Immature natural killer cell (primary cell): ENCODE measurements around the gene EIF4E. TPM values are rescaled to one million over a fixed set of nuclear protein-coding genes. Genes with fewer than 3 reads are reported as not detected.

Experiments used
- DNase-seq, 3 donors: peaks; one replicate each; pipeline ENCODE4 v3.0.0; 2022; ENCODE audit warnings: mixed read lengths in 1 of 3
- H3K27ac Mint-ChIP-seq, 6 donors: one replicate each; pipeline ENCODE4 v1.8.0; 2020; ENCODE audit warnings: mixed read lengths in 6 of 6, mild to moderate bottlenecking in 5 of 6, inconsistent platforms in 4 of 6, moderate library complexity in 3 of 6
- H3K27me3 Mint-ChIP-seq, 3 donors: one replicate each; pipeline ENCODE4 v1.8.0; 2020 to 2021; ENCODE audit warnings: low read depth in 3 of 3, mild to moderate bottlenecking in 3 of 3, mixed read lengths in 3 of 3, moderate library complexity in 3 of 3, inconsistent platforms in 1 of 3
- H3K36me3 Mint-ChIP-seq, 3 donors: one replicate each; pipeline ENCODE4 v1.8.0; 2020; ENCODE audit warnings: mixed read lengths in 3 of 3, inconsistent platforms in 2 of 3, mild to moderate bottlenecking in 2 of 3
- H3K4me1 Mint-ChIP-seq, 2 donors: one replicate each; pipeline ENCODE4 v1.8.0; 2020; ENCODE audit warnings: inconsistent platforms in 2 of 2, mild to moderate bottlenecking in 2 of 2, mixed read lengths in 2 of 2, moderate library complexity in 1 of 2
- H3K4me3 Mint-ChIP-seq, 5 donors: one replicate each; pipeline ENCODE4 v1.8.0; 2020; ENCODE audit warnings: mild to moderate bottlenecking in 5 of 5, mixed read lengths in 5 of 5, inconsistent platforms in 3 of 5, moderate library complexity in 3 of 5
- H3K9me3 Mint-ChIP-seq, 6 donors: one replicate each; pipeline ENCODE4 v1.8.0; 2020; ENCODE audit warnings: mild to moderate bottlenecking in 6 of 6, mixed read lengths in 6 of 6, inconsistent platforms in 4 of 6, moderate library complexity in 3 of 6
- polyA plus RNA-seq, 3 donors: library from polyadenylated mRNA; unstranded; fragments of 300-500 nt; fragmentation: Illumina TruSeq; gene quantifications; one replicate each; pipeline ENCODE4 v1.2.3, GENCODE V29; 2021

EIF4E gene
- polyA plus RNA-seq, result 10 to 100 TPM; 43.8 to 95.0 (median 69.4) TPM

- Mint-ChIP-seq H3K4me1 (peaks cover 42 to 49% of the 10 kb centered on the region in 2 donors), H3K27me3 (peaks cover 17 to 23% (median 20%) of the 10 kb centered on the region in 3 donors)
Measured at GRCh38 chr4:98928505-98929340, at the start of gene EIF4E. Gene EIF4E (minus strand): TSS chr4:98929133. CDS start chr4:98929112, 21 bp downstream.

DNA sequence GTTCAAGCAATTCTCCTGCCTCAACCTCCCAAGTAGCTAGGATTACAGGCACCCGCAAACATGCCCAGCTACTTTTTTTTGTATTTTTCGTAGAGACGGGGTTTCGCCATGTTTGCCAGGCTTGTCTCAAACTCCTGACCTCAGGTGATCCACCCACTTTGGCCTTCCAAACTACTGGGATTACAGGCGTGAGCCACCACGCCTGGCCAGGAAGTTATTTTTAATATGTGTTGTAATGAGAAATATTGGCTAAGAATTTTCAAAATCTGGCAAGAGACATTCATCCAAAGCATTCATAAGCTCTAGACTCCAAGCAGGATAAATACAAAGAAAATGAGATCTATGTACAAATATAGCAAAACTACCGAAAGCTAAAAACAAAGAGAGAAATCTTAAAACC, 48.6 kb upstream of the EIF4E start:
- Mint-ChIP-seq H3K4me1 (no peaks in the 10 kb centered on the region), H3K36me3 (no peaks in the 10 kb centered on the region), H3K27me3 (peaks cover 3 to 12% (median 7%) of the 10 kb centered on the region in 3 donors), H3K27ac (no peak overlapping the region), H3K9me3 (no peaks in the 10 kb centered on the region), H3K4me3 (no peak overlapping the region)
- DNase-seq, result no peak

More at GRCh38 chr4:98928505-98929340, at the start of gene EIF4E:
- H3K9me3 Mint-ChIP-seq, result no peaks in the 10 kb centered on the region
- peak within 1 kb of the TSS; percentile 92 to 100 (median 95) for H3K4me3 Mint-ChIP-seq
- no peaks in the 10 kb centered on the region for H3K36me3 Mint-ChIP-seq
- peak within 1 kb of the TSS; percentile 91 to 98 (median 94) for H3K27ac Mint-ChIP-seq
- peak; percentile 96 for DNase-seq

DNA sequence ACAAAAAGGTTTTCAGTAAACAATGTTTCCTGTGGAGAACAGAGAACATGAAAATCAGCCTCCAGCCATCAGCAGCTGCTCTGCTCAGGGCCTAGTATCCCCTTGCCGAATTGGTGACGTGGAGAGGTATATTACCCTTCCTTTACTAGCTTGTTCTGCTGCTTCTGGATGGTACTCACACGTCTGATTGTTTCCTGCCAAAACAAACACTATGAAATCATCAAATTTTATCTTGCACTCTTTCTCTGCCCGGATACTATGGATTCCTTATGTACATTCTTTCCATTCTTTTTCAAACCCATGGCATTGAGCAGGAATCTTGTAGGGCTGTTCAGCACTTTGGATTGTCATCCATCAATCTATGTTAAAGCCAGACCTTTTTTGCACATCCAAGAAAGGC, 47.8 kb upstream of the EIF4E start:
- H3K9me3 Mint-ChIP-seq, result no peaks in the 10 kb centered on the region
- DNase-seq, result no peak
- no peaks in the 10 kb centered on the region for H3K36me3 Mint-ChIP-seq
- H3K4me1 Mint-ChIP-seq, result no peaks in the 10 kb centered on the region
- H3K27ac Mint-ChIP-seq, result no peak overlapping the region
- H3K4me3 Mint-ChIP-seq, result no peak overlapping the region
- peaks cover 3 to 12% (median 7%) of the 10 kb centered on the region in 3 donors for H3K27me3 Mint-ChIP-seq

- H3K4me1 Mint-ChIP-seq, result no peaks in the 10 kb centered on the region
- no peaks in the 10 kb centered on the region for H3K36me3 Mint-ChIP-seq
- no peak overlapping the region for H3K4me3 Mint-ChIP-seq
- no peak overlapping the region for H3K27ac Mint-ChIP-seq
- no peaks in the 10 kb centered on the region for H3K9me3 Mint-ChIP-seq
- DNase-seq, result no peak
- peaks cover 0 to 17% (median 7%) of the 10 kb centered on the region in 3 donors for H3K27me3 Mint-ChIP-seq
Measured at GRCh38 chr4:98969878-98970785, 41.2 kb upstream of the EIF4E start.

DNA sequence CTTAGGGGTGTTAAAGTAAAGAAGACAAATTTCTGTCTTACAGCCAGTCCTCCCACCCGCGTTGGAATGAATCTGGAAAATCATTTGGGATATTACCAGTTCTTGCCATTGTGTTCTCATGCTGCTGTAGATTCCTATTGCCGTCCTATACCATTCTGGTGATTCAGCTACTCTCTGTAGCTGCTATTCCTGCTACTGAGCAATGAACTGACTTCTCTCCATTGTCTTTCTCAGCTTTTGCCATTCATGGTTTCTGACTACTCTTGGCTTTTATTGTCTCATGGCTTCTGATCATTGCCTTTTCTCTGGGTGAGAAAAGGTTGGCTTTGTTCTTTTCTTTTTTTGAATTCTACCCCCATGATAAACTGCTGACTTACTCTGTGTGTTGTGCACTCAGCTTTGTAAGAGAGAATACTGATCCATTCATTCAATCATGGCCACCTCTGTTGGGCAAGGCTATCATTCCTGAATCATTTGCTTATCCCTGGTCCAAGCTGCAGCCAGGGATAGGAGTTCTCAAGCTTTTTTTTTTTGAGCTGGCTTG, 38.9 kb upstream of the EIF4E start:
- Mint-ChIP-seq H3K9me3 (no peaks in the 10 kb centered on the region), H3K4me1 (no peaks in the 10 kb centered on the region), H3K27me3 (peaks cover 0 to 17% (median 2%) of the 10 kb centered on the region in 3 donors), H3K36me3 (no peaks in the 10 kb centered on the region), H3K4me3 (no peak overlapping the region), H3K27ac (no peak overlapping the region)
- DNase-seq, result no peak

DNA sequence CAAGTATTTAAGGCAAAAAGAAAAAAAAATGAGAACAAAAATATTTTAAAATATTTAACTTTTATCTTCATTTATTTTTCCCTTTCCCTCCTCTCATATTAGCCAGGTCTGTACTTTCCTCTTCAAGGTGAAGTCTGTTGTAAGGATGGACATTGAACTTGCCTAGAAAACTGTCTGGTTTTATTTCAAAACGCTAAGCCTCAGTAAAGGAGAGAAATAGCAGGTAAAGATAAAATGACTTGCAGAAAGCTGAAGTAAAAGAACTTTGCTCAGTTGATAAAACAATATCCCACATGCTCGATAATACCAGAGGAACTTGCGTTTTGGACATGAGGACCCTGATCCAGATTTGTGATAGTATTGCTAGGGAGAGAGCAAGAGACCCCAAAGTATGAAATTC, 38.0 kb upstream of the EIF4E start:
- no peaks in the 10 kb centered on the region for H3K9me3 Mint-ChIP-seq
- H3K27me3 Mint-ChIP-seq, result peaks cover 1 to 17% (median 4%) of the 10 kb centered on the region in 3 donors
- no peak overlapping the region for H3K27ac Mint-ChIP-seq
- H3K36me3 Mint-ChIP-seq, result no peaks in the 10 kb centered on the region
- DNase-seq, result no peak
- no peak overlapping the region for H3K4me3 Mint-ChIP-seq
- no peaks in the 10 kb centered on the region for H3K4me1 Mint-ChIP-seq

DNA sequence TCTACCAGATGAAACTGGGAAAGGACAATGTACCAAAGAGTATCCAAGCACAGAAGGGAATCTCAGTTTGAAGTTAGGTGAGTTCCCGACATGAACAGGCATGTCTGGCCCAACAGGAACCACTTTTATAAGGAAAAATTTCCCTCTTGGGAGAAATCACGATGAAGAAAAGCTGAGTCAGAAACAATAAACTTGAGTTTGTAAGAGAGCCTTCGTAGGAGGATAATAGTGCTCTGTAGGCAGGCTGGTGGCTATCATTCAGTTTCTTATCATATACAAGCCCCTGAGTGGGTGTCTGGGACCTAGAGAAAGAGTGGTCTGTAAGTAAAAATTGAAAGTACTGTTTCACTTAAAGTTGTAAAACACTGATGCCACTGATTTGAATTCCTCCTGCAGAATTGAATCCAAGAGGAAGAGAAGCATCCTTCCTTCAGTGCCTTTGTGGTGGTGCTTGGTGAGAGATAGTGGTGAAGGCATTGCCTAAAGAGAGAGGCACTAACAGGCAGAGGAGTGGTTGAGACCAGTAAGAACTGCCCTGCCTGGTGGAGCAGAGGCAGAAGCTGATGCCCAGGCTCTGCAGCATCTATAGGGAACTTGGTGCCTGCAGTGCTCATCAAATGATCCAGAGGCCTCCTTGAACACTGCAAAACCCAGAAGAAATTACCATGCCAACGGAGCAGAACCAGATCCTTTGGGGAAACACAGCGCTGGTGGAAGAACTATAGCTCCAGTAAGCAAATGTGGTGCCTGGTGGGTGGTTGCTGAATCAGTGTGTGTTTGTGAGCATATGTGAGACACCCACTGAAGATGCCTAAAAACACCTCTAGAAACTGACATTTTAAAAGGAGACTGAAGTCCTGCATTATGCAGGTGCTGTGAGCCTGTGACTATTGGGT, 34.9 kb upstream of the EIF4E start:
- Mint-ChIP-seq H3K36me3 (peaks cover 0 to 5% (median 0%) of the 10 kb centered on the region in 3 donors), H3K4me3 (no peak overlapping the region), H3K9me3 (no peaks in the 10 kb centered on the region), H3K4me1 (no peaks in the 10 kb centered on the region), H3K27me3 (peaks cover 1 to 13% (median 4%) of the 10 kb centered on the region in 3 donors), H3K27ac (no peak overlapping the region)
- DNase-seq, result no peak

GRCh38 chr4:98961770-98962169, 32.8 kb upstream of the EIF4E start:
- H3K27me3 Mint-ChIP-seq, result peaks cover 1 to 10% (median 4%) of the 10 kb centered on the region in 3 donors
- no peak overlapping the region for H3K4me3 Mint-ChIP-seq
- no peaks in the 10 kb centered on the region for H3K9me3 Mint-ChIP-seq
- H3K4me1 Mint-ChIP-seq, result no peaks in the 10 kb centered on the region
- H3K36me3 Mint-ChIP-seq, result peaks cover 0 to 5% (median 0%) of the 10 kb centered on the region in 3 donors
- DNase-seq, result no peak
- H3K27ac Mint-ChIP-seq, result no peak overlapping the region

DNA sequence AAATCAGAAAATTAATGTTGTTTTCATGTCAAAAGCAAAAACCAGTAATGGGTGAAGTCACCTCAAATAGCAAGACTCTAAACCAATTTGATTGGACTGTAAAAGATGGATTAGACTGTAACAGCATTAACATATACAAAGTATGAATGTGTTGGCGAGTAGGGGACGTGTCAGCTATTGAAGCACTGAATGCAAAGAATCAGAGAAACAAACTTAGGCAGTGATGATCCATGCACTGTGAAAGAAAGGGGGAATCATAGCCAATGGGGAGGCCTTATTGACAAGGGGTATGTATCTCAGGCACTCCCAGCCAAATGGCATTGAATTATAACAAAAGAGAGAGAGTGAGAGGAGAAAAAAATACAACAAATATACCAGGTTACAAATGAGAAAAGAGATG, 30.5 kb upstream of the EIF4E start:
- Mint-ChIP-seq H3K36me3 (peaks cover 0 to 9% (median 0%) of the 10 kb centered on the region in 3 donors), H3K4me3 (no peak overlapping the region), H3K9me3 (no peaks in the 10 kb centered on the region), H3K4me1 (no peaks in the 10 kb centered on the region), H3K27ac (no peak overlapping the region), H3K27me3 (peaks cover 0 to 4% (median 3%) of the 10 kb centered on the region in 3 donors)
- DNase-seq, result no peak

DNA sequence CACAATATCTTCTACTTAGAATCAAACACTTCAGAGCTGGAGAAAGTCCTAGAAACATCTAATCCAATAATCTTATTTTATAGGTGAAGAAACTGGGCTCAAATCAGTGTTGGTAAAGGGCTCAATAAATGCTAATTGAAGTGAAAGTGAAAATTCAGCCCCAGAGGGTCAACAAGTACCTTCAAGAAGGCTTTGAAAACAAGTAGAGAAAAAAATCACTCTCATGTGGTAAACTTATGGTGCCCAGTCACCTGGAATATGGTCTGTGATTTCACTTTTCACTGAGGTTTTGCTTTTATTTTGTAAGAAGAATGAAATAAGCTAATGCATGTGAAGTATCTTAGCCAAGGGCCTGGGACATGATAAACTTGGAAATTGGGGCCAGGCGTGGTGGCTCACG, 29.1 kb upstream of the EIF4E start:
- Mint-ChIP-seq H3K27me3 (peaks cover 0 to 4% (median 2%) of the 10 kb centered on the region in 3 donors), H3K4me1 (no peaks in the 10 kb centered on the region), H3K4me3 (no peak overlapping the region), H3K9me3 (no peaks in the 10 kb centered on the region), H3K27ac (no peak overlapping the region), H3K36me3 (peaks cover 0 to 9% (median 0%) of the 10 kb centered on the region in 3 donors)
- DNase-seq, result no peak

- DNase-seq, result no peak
- H3K27ac Mint-ChIP-seq, result no peak overlapping the region
- no peaks in the 10 kb centered on the region for H3K9me3 Mint-ChIP-seq
- peaks cover 0 to 2% (median 0%) of the 10 kb centered on the region in 3 donors for H3K27me3 Mint-ChIP-seq
- H3K4me1 Mint-ChIP-seq, result no peaks in the 10 kb centered on the region
- peaks cover 0 to 9% (median 0%) of the 10 kb centered on the region in 3 donors for H3K36me3 Mint-ChIP-seq
- H3K4me3 Mint-ChIP-seq, result no peak overlapping the region
Measured at GRCh38 chr4:98955229-98955628, 26.3 kb upstream of the EIF4E start.

GRCh38 chr4:98951710-98952109, 22.8 kb upstream of the EIF4E start:
- Mint-ChIP-seq H3K4me1 (no peaks in the 10 kb centered on the region), H3K27me3 (peaks cover 0 to 3% (median 2%) of the 10 kb centered on the region in 3 donors), H3K9me3 (no peaks in the 10 kb centered on the region), H3K36me3 (peaks cover 0 to 4% (median 0%) of the 10 kb centered on the region in 3 donors), H3K4me3 (no peak overlapping the region), H3K27ac (no peak overlapping the region)
- DNase-seq, result no peak

DNA sequence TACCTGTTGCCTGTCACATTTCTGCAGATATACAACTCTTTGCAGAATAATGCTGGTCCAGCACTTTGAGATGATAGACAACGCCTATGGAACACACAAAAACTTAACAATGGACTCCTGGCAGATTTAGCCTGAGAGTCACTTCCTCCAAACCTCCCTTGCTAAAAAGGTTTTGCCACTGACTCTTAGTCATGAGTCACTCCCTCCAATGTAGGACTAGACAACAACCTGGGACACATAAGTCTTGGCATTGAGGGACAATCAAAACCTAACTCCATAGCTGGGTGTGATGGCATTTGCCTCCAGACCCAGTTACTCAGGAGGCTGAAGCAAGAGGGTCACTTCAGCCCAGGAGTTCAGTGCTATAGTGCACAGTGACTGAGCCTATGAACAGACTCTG, 22.0 kb upstream of the EIF4E start:
- no peak overlapping the region for H3K4me3 Mint-ChIP-seq
- no peaks in the 10 kb centered on the region for H3K9me3 Mint-ChIP-seq
- H3K36me3 Mint-ChIP-seq, result peaks cover 0 to 2% (median 0%) of the 10 kb centered on the region in 3 donors
- H3K27me3 Mint-ChIP-seq, result peaks cover 0 to 3% (median 2%) of the 10 kb centered on the region in 3 donors
- H3K27ac Mint-ChIP-seq, result no peak overlapping the region
- H3K4me1 Mint-ChIP-seq, result no peaks in the 10 kb centered on the region
- DNase-seq, result no peak
